OCI-LY1 (cell line): Measurements from ENCODE around the gene DDX10.

ENCODE experiments used
- CTCF ChIP-seq: fragments of 200-600 bp; sonication (generic), shearing (Covaris generic); IDR thresholded peaks from 2 replicates; pipeline ENCODE4 v1.5.1; 2017; ENCODE audit warnings: mild to moderate bottlenecking, antibody characterized with exemption, low read length, moderate library complexity, mixed read lengths
- EZH2 ChIP-seq: fragments of 200-600 bp; sonication (generic), shearing (Covaris generic); IDR thresholded peaks from 2 replicates; pipeline ENCODE4 v1.8.0; 2017; ENCODE audit warnings: borderline replicate concordance, mixed run types, mild to moderate bottlenecking, antibody characterized with exemption, low read length, moderate library complexity, mixed read lengths

GRCh38 chr11:108984523-108984922 is 319.7 kb downstream of the DDX10 start:
- TF ChIP-seq CTCF (no peak), EZH2 (no peak)
